ENCODE results near the gene CAB39. TPM values are rescaled to one million over a fixed set of nuclear protein-coding genes. Genes with fewer than 3 reads are reported as not detected.

Gene CAB39
- total RNA-seq, 2 donors from 2014 or later, result 32.3 to 34.5 TPM

DNA sequence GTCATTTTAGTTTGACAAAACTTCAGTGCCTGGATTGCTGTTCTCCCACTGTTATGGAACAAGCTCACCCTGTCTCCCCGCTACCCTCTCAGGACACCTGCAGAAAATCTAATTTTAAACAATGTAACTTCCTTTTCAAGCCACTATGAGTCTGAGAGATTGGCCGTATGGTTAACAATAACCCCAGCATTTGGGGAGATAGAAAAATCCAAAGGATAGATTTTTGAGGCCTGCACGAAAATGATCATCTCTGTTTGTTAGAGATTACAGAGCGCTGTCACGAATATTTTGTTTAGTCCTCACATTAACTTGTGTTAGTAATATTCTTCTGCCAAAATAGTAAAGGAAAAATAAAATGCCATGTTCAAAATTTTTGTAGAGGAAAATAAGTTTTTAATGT is 24.7 kb downstream of the CAB39 start:
- TF ChIP-seq, protein P1, sequence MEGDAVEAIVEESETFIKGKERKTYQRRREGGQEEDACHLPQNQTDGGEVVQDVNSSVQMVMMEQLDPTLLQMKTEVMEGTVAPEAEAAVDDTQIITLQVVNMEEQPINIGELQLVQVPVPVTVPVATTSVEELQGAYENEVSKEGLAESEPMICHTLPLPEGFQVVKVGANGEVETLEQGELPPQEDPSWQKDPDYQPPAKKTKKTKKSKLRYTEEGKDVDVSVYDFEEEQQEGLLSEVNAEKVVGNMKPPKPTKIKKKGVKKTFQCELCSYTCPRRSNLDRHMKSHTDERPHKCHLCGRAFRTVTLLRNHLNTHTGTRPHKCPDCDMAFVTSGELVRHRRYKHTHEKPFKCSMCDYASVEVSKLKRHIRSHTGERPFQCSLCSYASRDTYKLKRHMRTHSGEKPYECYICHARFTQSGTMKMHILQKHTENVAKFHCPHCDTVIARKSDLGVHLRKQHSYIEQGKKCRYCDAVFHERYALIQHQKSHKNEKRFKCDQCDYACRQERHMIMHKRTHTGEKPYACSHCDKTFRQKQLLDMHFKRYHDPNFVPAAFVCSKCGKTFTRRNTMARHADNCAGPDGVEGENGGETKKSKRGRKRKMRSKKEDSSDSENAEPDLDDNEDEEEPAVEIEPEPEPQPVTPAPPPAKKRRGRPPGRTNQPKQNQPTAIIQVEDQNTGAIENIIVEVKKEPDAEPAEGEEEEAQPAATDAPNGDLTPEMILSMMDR (IDR thresholded peaks at IDR 0.05), result no peak
- TF ChIP-seq POLR2A (IDR thresholded peaks at IDR 0.05), result no peak
- Histone ChIP-seq H3K27me3 (no peaks in the 10 kb centered on the region), H3K4me3 (no peak overlapping the region), H3K9me3 (no peaks in the 10 kb centered on the region), H3K27ac (peak overlapping the region; percentile 33 to 73 (median 60)), H3K36me3 (replicated peaks in 1 of 2; ENCODE audit: insufficient read depth in 1 of 2, low read depth in 2 of 2) (no peaks in the 10 kb centered on the region), H3K4me1 (peaks cover 68% of the 10 kb centered on the region)
- DNase-seq (no peak), ATAC-seq (no peak)
- intact Hi-C loops (cut with DNase I), result no loop called here
- WGBS, 2 donors, result 64 to 67% methylated on average over 5 of the region's 5 CpGs

DNA sequence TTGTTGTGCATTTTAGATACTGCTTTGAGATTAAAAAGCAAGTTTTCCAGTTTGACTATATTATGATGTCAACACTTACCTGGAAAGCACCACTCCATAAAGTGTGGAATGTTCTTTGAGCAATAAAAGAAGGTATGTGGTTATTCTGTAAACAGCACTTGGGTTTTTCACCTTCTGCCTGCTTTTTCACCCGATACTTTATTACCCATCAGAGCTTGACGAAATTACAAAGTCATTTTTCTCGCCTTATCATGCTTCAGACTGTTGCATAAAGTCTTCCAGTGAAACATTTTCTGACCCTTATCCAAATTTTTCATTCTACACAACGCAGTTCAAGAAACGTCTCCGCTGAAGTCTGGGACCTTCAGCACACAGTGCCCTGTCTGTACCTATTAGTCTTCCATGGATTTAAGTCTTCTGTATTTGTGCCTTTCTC is 25.2 kb downstream of the CAB39 start:
- H3K27ac ChIP-seq, result peak overlapping the region; percentile 45 to 73 (median 60)
- intact Hi-C loops (cut with DNase I), result no loop called here
- H3K36me3 ChIP-seq (replicated peaks in 1 of 2; ENCODE audit: insufficient read depth in 1 of 2, low read depth in 2 of 2), result no peaks in the 10 kb centered on the region
- no peak overlapping the region for H3K4me3 ChIP-seq
- ATAC-seq (peak; percentile 82), DNase-seq (no peak)
- TF ChIP-seq, protein P1 (IDR thresholded peaks at IDR 0.05), result no peak
- no peak for TF ChIP-seq POLR2A (IDR thresholded peaks at IDR 0.05)
- WGBS, 2 donors, result 14 to 21% methylated on average over 6 of the region's 6 CpGs
- peaks cover 63% of the 10 kb centered on the region for H3K4me1 ChIP-seq
- H3K27me3 ChIP-seq, result no peaks in the 10 kb centered on the region
- no peaks in the 10 kb centered on the region for H3K9me3 ChIP-seq

DNA sequence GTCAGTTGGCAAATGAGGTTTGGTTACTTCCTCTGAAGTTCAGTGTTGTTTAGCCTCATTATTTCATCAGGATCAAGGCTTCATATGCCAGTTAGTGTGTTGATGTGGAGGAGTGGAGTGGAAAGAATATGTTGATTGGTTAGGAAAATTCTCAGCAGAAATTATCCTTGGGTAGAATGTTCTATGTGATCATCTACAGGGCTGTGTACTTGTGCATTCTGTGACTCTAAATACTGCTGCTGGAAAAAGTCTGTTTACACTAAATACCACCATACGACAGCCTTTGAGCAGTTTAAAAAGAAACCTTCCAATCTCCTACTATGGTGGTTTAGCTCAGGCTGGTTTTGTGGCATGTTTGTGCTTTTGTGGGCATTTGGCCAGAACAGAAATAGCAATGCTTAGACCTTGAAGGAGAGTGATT is 25.8 kb downstream of the CAB39 start:
- H3K27ac ChIP-seq, result peak overlapping the region; percentile 45 to 73 (median 60)
- H3K27me3 ChIP-seq, result no peaks in the 10 kb centered on the region
- intact Hi-C loops (cut with DNase I), result no loop called here
- ATAC-seq (peak; percentile 28), DNase-seq (no peak)
- no peak for TF ChIP-seq POLR2A (IDR thresholded peaks at IDR 0.05)
- TF ChIP-seq, protein P1 (IDR thresholded peaks at IDR 0.05), result no peak
- 9 to 17% methylated on average over 1 of the region's 1 CpG for WGBS, 2 donors
- no peaks in the 10 kb centered on the region for H3K9me3 ChIP-seq
- H3K4me1 ChIP-seq, result peaks cover 57% of the 10 kb centered on the region
- no peak overlapping the region for H3K4me3 ChIP-seq
- no peaks in the 10 kb centered on the region for H3K36me3 ChIP-seq (replicated peaks in 1 of 2; ENCODE audit: insufficient read depth in 1 of 2, low read depth in 2 of 2)

DNA sequence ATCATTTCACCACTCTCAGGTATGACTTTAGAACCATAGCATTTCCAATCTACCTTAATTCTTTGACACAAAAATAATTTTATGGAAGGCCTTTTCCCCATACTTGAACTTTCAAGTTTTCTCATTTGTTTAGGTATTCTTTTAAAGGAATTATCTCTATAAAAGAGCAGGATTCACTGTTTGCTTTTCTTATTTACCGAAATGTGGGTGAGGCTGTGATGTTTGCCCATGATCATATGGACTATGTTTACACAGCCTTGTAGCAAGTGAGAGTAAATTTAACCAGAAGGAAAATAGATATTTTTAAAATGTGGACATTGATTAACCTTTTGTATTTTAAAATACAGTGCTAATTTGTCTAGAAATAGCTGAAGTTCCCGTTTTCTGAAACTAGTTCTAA is 26.3 kb downstream of the CAB39 start:
- intact Hi-C loops (cut with DNase I), result no loop called here
- DNase-seq (no peak), ATAC-seq (no peak)
- Histone ChIP-seq H3K9me3 (no peaks in the 10 kb centered on the region), H3K27me3 (no peaks in the 10 kb centered on the region), H3K4me1 (peaks cover 56% of the 10 kb centered on the region), H3K4me3 (no peak overlapping the region), H3K27ac (peak overlapping the region in 3 of 4 donors; percentile 54 to 73 (median 67)), H3K36me3 (replicated peaks in 1 of 2; ENCODE audit: insufficient read depth in 1 of 2, low read depth in 2 of 2) (no peaks in the 10 kb centered on the region)
- WGBS, 2 donors, result 14 to 21% methylated on average over 2 of the region's 2 CpGs
- TF ChIP-seq, protein P1 (IDR thresholded peaks at IDR 0.05), result no peak
- no peak for TF ChIP-seq POLR2A (IDR thresholded peaks at IDR 0.05)

DNA sequence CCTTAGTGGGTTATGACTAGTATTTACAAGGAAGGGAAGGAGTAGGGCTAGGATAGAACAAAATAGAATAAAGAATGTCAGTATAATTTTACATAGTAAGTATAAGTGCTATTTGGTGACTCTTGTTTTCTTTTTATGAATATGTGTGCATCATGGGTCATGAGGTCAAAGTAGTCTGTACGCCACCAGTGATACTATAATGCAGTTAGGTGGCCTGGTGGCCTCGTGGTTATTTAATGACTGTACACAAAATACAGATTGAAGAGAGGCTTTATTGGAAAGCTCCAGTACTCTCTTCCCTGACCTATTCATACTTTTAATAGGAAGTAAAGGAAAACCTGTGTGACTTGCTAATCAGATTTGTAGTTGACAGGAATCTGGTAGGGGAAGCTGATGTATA is 27.3 kb downstream of the CAB39 start:
- 76 to 84% methylated on average over 2 of the region's 2 CpGs for WGBS, 2 donors
- Histone ChIP-seq H3K36me3 (replicated peaks in 1 of 2; ENCODE audit: insufficient read depth in 1 of 2, low read depth in 2 of 2) (no peaks in the 10 kb centered on the region), H3K4me1 (peaks cover 56% of the 10 kb centered on the region), H3K4me3 (no peak overlapping the region), H3K9me3 (no peaks in the 10 kb centered on the region), H3K27ac (peak overlapping the region in 3 of 4 donors; percentile 54 to 73 (median 67)), H3K27me3 (no peaks in the 10 kb centered on the region)
- intact Hi-C loops (cut with DNase I), result no loop called here
- DNase-seq, result no peak
- no peak for ATAC-seq
- TF ChIP-seq, protein P1 (IDR thresholded peaks at IDR 0.05), result no peak
- no peak for TF ChIP-seq POLR2A (IDR thresholded peaks at IDR 0.05)
